Measurements from ENCODE around the gene PACSIN1.

Gene PACSIN1

GRCh38 chr6:34578445-34579262 lies 112.8 kb downstream of the PACSIN1 start:
- DNase-seq (ENCODE audit: extremely low read depth in 1 of 2, low read depth in 1 of 2): no peak

- DNase-seq (ENCODE audit: extremely low read depth in 1 of 2, low read depth in 1 of 2): no peak
Measured at GRCh38 chr6:34580707-34581560, 115.1 kb downstream of the PACSIN1 start.

GRCh38 chr6:34581561-34581920 lies 115.7 kb downstream of the PACSIN1 start:
- DNase-seq (ENCODE audit: extremely low read depth in 1 of 2, low read depth in 1 of 2): no peak

GRCh38 chr6:34583461-34583860 lies 117.6 kb downstream of the PACSIN1 start:
- no peak for DNase-seq (ENCODE audit: extremely low read depth in 1 of 2, low read depth in 1 of 2)

GRCh38 chr6:34583861-34584604 lies 118.2 kb downstream of the PACSIN1 start:
- DNase-seq (ENCODE audit: extremely low read depth in 1 of 2, low read depth in 1 of 2): no peak

- no peak for DNase-seq (ENCODE audit: extremely low read depth in 1 of 2, low read depth in 1 of 2)
Measured at GRCh38 chr6:34584694-34585093, 118.8 kb downstream of the PACSIN1 start.

Data from activated CD8-positive, alpha-beta memory T cell treated with anti-CD3 and anti-CD28 coated beads for 1 hour (primary cell).